ENCODE measurements around the gene C11orf65. TPM values are rescaled to one million over a fixed set of nuclear protein-coding genes. Genes with fewer than 3 reads are reported as not detected.

Gene C11orf65
- total and polyA plus RNA-seq, 5 donors = 0.44 to 1.0 (median 0.64) TPM

GRCh38 chr11:108368134-108368533 lies 99.2 kb downstream of the C11orf65 start:
- Histone ChIP-seq H3K9me3 (ENCODE audit: control insufficient read depth, low read length) (no peaks in the 10 kb centered on the region), H3K27me3 (ENCODE audit: control insufficient read depth, insufficient read depth) (no peaks in the 10 kb centered on the region), H3K4me3 (ENCODE audit: low read length) (no peak overlapping the region), H3K27ac (ENCODE audit: low read length) (no peak overlapping the region), H3K4me1 (ENCODE audit: control insufficient read depth, insufficient read depth, low read length) (no peaks in the 10 kb centered on the region)
- peak; percentile 59 to 65 for ATAC-seq
- no peak for DNase-seq
- intact Hi-C loops (cut with DNase I) = no loop called here
- 60% methylated on average over 1 of the region's 1 CpG for WGBS

- intact Hi-C loops (cut with DNase I) = no loop called here
- no peaks in the 10 kb centered on the region for H3K4me1 ChIP-seq (ENCODE audit: control insufficient read depth, insufficient read depth, low read length)
- H3K4me3 ChIP-seq (ENCODE audit: low read length) = no peak overlapping the region
- 91% methylated on average over 2 of the region's 2 CpGs for WGBS
- DNase-seq (no peak), ATAC-seq (no peak)
- H3K27ac ChIP-seq (ENCODE audit: low read length) = no peak overlapping the region
- H3K27me3 ChIP-seq (ENCODE audit: control insufficient read depth, insufficient read depth) = no peaks in the 10 kb centered on the region
- H3K9me3 ChIP-seq (ENCODE audit: control insufficient read depth, low read length) = no peaks in the 10 kb centered on the region
Observed at GRCh38 chr11:108364159-108364558, 103.2 kb downstream of the C11orf65 start.

GRCh38 chr11:108351468-108351867 lies 115.9 kb downstream of the C11orf65 start:
- Histone ChIP-seq H3K4me1 (ENCODE audit: control insufficient read depth, insufficient read depth, low read length) (no peaks in the 10 kb centered on the region), H3K27me3 (ENCODE audit: control insufficient read depth, insufficient read depth) (no peaks in the 10 kb centered on the region), H3K27ac (ENCODE audit: low read length) (no peak overlapping the region), H3K9me3 (ENCODE audit: control insufficient read depth, low read length) (no peaks in the 10 kb centered on the region), H3K4me3 (ENCODE audit: low read length) (no peak overlapping the region)
- intact Hi-C loops (cut with DNase I) = no loop called here
- ATAC-seq (peak in 1 of 2 donors; percentile 43), DNase-seq (no peak)

GRCh38 chr11:108346451-108346850 lies 120.9 kb downstream of the C11orf65 start:
- no peak overlapping the region for H3K27ac ChIP-seq (ENCODE audit: low read length)
- H3K4me1 ChIP-seq (ENCODE audit: control insufficient read depth, insufficient read depth, low read length) = no peaks in the 10 kb centered on the region
- intact Hi-C loops (cut with DNase I) = no loop called here
- H3K27me3 ChIP-seq (ENCODE audit: control insufficient read depth, insufficient read depth) = no peaks in the 10 kb centered on the region
- ATAC-seq = no peak
- no peak for DNase-seq
- no peak overlapping the region for H3K4me3 ChIP-seq (ENCODE audit: low read length)
- no peaks in the 10 kb centered on the region for H3K9me3 ChIP-seq (ENCODE audit: control insufficient read depth, low read length)

- Histone ChIP-seq H3K9me3 (ENCODE audit: control insufficient read depth, low read length) (no peaks in the 10 kb centered on the region), H3K4me3 (ENCODE audit: low read length) (no peak overlapping the region), H3K4me1 (ENCODE audit: control insufficient read depth, insufficient read depth, low read length) (no peaks in the 10 kb centered on the region), H3K27ac (ENCODE audit: low read length) (no peak overlapping the region), H3K27me3 (ENCODE audit: control insufficient read depth, insufficient read depth) (no peaks in the 10 kb centered on the region)
- no peak for DNase-seq
- WGBS = 96% methylated on average over 4 of the region's 4 CpGs
- intact Hi-C loops (cut with DNase I) = no loop called here
- ATAC-seq = no peak
Observed at GRCh38 chr11:108345767-108346166, 121.6 kb downstream of the C11orf65 start.

GRCh38 chr11:108343714-108344113 lies 123.6 kb downstream of the C11orf65 start:
- intact Hi-C loops (cut with DNase I) = no loop called here
- ATAC-seq (no peak), DNase-seq (no peak)
- no peaks in the 10 kb centered on the region for H3K27me3 ChIP-seq (ENCODE audit: control insufficient read depth, insufficient read depth)
- no peaks in the 10 kb centered on the region for H3K9me3 ChIP-seq (ENCODE audit: control insufficient read depth, low read length)
- no peaks in the 10 kb centered on the region for H3K4me1 ChIP-seq (ENCODE audit: control insufficient read depth, insufficient read depth, low read length)
- no peak overlapping the region for H3K27ac ChIP-seq (ENCODE audit: low read length)
- 99% methylated on average over 2 of the region's 2 CpGs for WGBS
- no peak overlapping the region for H3K4me3 ChIP-seq (ENCODE audit: low read length)

- Histone ChIP-seq H3K27ac (ENCODE audit: low read length) (no peak overlapping the region), H3K27me3 (ENCODE audit: control insufficient read depth, insufficient read depth) (no peaks in the 10 kb centered on the region), H3K4me1 (ENCODE audit: control insufficient read depth, insufficient read depth, low read length) (no peaks in the 10 kb centered on the region), H3K9me3 (ENCODE audit: control insufficient read depth, low read length) (no peaks in the 10 kb centered on the region), H3K4me3 (ENCODE audit: low read length) (no peak overlapping the region)
- ATAC-seq (no peak), DNase-seq (no peak)
- intact Hi-C loops (cut with DNase I) = no loop called here
- 90% methylated on average over 4 of the region's 4 CpGs for WGBS
Observed at GRCh38 chr11:108341654-108342053, 125.7 kb downstream of the C11orf65 start.

- Histone ChIP-seq H3K4me1 (ENCODE audit: control insufficient read depth, insufficient read depth, low read length) (no peaks in the 10 kb centered on the region), H3K27ac (ENCODE audit: low read length) (no peak overlapping the region), H3K27me3 (ENCODE audit: control insufficient read depth, insufficient read depth) (no peaks in the 10 kb centered on the region), H3K4me3 (ENCODE audit: low read length) (no peak overlapping the region), H3K9me3 (ENCODE audit: control insufficient read depth, low read length) (no peaks in the 10 kb centered on the region)
- DNase-seq (no peak), ATAC-seq (no peak)
- intact Hi-C loops (cut with DNase I) = no loop called here
- WGBS = 95% methylated on average over 1 of the region's 1 CpG
Observed at GRCh38 chr11:108340973-108341372, 126.4 kb downstream of the C11orf65 start.

- 98% methylated on average over 2 of the region's 2 CpGs for WGBS
- DNase-seq (no peak), ATAC-seq (no peak)
- intact Hi-C loops (cut with DNase I) = no loop called here
- no peak overlapping the region for H3K27ac ChIP-seq (ENCODE audit: low read length)
- H3K27me3 ChIP-seq (ENCODE audit: control insufficient read depth, insufficient read depth) = no peaks in the 10 kb centered on the region
- no peak overlapping the region for H3K4me3 ChIP-seq (ENCODE audit: low read length)
- H3K4me1 ChIP-seq (ENCODE audit: control insufficient read depth, insufficient read depth, low read length) = no peaks in the 10 kb centered on the region
- H3K9me3 ChIP-seq (ENCODE audit: control insufficient read depth, low read length) = no peaks in the 10 kb centered on the region
Observed at GRCh38 chr11:108338750-108339149, 128.6 kb downstream of the C11orf65 start.

GRCh38 chr11:108333403-108333899 lies 133.9 kb downstream of the C11orf65 start:
- WGBS = 95% methylated on average over 2 of the region's 2 CpGs
- intact Hi-C loops (cut with DNase I) = no loop called here

More at GRCh38 chr11:108333403-108333899, 133.9 kb downstream of the C11orf65 start:
- H3K27ac ChIP-seq (ENCODE audit: low read length) = no peak overlapping the region
- DNase-seq (no peak), ATAC-seq (no peak)
- no peaks in the 10 kb centered on the region for H3K9me3 ChIP-seq (ENCODE audit: control insufficient read depth, low read length)
- H3K27me3 ChIP-seq (ENCODE audit: control insufficient read depth, insufficient read depth) = no peaks in the 10 kb centered on the region
- no peaks in the 10 kb centered on the region for H3K4me1 ChIP-seq (ENCODE audit: control insufficient read depth, insufficient read depth, low read length)
- H3K4me3 ChIP-seq (ENCODE audit: low read length) = no peak overlapping the region

Measured in right cardiac atrium (tissue), 5 donors.